HG03039 (cell line): ENCODE measurements around the gene BZW2.
"Not testable (repeated sequence)": the region's sequence is repeated elsewhere in the genome, so short reads cannot be mapped to it uniquely, and the experiment has no call there.

Experiments
- ATAC-seq: cut with Tn5 transposase; IDR thresholded peaks from one replicate; pipeline ENCODE4 v1.9.1; 2021; ENCODE audit warnings: mild to moderate bottlenecking, moderate library complexity; ENCODE audit not compliant: unreplicated experiment

The BZW2 gene

DNA sequence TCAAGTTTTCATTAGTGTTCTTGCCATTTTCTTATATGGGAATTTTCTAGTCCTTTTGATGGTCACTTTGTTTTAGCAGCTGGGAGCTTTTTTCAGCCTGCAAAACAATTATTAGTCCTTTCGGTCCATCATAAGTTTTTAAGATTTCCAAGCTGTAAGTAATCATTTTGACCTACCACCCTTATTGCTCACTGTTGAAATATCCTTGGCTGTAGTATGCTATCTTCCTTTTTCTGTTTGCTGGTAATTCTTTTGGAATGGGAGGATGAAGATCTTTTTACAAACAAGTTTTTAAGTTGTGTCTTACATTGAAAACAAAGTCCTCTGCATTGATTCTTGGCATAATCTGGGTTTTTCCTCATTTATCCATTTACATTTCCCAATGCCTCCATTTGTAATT, 24.0 kb downstream of the BZW2 start:
- no peak for ATAC-seq

DNA sequence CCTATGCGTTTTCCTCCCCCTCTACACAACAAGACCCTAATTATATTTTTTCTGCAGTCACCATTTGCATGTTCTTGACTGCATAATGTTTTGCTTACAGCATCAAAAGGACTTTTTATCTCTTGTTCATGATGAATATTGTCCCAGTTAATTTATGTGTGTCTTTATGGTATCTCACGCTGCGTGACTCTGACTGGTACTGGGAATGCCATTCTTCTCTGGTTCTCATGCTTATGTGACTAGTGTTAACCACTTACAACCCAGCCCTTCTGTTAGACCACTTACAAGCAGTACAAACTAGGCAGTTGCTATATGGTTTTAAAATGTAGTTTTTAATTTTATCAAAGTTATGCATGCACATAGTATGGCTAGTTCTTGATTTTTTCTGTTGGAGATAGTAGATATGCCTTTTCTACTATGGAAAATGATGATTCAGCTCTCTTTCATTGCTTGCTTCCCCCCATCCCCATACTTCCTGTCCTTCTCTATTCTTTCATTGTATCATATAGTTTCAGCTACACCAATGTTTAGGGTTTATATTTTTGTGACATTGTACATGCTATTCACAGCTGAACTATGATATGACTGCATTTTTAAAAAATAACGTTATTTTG, 24.9 kb downstream of the BZW2 start:
- ATAC-seq: no peak

DNA sequence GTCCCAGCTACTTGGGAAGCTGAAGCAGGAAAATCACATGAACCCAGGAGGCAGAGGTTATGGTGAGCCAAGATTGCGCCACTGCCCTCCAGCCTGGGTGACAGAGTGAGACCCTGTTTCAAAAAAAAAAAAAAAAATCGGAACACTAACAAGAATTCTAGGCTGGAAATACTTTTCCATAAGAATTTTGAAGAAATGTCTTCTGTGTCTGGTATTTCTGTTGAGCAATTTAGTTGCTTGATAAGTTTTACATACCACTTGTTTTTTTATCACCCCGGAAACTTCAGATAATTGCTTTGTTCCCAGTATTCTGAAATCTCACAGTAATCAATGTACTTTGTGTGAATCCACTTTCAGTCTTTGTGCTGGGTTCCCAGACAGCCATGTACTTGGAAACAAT, 25.8 kb downstream of the BZW2 start:
- ATAC-seq: no peak

DNA sequence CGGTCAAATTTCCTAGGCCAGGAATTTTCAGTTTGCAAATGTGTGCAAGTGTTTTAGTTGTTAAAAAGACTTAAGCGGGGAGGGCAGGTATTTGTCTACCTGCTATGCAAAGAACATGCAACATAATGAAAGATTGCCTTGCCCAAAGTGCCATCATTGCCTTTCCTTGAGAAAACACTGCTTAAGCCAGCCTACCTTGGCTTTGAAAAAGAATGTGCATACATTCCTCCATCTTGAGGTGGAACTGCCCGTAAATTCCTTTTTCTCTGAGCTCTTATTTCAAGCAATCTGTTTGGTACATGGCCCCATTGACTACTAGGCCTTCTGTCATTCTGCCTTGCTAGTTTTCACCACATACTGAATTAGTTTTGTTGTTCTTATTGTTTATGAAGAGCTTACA, 29.3 kb downstream of the BZW2 start:
- ATAC-seq: no peak

DNA sequence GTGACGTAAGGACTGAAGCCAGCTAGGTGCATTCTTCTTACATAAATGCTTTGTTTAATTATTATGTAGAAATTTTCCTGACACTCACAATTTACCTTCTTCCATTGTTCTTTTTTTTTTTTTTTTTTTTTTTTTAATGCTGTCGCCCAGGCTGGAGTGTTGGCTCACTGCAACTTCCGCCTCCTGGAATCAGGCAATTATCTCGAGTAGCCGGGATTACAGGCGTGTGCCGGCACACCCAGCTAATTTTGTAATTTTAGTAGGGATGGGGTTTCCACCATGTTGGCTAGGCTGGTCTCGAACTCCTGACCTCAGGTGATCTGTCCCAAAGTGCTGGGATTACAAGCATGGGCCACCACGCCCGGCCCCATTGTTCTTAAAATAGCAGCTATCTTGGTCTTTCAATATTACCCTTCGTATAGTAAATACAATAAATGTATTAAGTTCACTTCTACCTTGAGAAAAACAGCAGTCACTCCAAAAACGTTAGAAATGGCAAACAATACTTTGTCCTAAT, 32.1 kb downstream of the BZW2 start:
- no peak for ATAC-seq

DNA sequence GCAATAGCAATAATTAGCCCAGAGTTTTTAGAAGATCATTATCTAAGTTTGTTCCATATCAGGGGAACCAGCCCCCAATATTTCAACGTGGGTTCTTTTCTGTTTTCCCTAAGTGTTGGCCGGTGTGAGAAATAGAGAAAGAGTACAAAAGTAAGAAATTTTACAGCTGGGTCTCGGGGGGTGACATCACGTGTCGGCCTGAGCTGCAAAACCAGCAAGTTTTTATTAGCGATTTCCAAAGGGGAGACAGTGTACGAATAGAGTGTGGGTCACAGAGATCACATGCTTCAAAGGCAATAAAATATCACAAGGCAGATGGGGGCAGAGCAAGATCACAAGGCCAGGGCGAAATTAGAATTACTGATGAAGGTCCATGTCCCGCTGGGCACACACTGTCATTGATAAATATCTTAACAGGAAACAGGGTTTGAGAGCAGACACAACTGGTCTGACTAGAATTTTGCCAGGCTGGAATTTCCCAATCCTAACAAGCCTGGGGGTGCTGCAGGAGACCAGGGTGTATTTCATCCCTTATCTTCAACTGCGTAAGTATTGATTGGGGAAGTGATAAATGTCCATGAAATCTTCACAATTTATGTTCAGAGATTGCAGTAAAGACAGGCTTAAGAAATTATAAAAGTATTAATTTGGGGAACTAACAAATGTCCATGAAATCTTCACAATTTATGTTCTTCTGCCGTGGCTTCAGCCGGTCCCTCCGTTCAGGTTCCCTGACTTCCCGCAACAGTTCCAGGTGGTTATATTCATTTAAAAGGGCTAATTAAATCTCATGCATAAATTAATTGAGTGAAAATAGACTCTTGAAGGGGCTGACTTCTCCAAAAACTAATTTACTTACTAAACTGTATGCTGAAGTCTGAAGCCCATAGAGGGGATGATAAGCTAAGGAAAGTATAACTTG, 32.9 kb downstream of the BZW2 start:
- not testable (repeated sequence) for ATAC-seq

DNA sequence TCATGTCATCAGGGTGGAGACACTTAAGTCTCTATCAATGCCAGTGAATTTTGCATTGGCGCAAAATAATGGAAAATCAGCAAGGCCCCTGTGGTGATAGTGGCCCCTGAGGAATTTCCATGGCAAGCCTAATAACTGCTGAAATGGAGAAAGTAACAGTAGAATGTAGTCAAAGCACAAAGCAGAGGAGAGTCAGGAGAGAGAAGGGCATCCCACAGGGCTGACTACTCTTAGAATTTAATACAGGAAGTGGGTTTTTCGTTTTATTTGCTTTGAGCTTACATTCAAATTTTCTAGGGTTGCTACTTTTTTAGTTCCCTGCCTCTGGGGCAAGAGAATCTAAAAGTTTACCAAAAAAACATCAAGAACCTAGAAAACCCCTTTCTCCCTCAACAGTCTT, 39.0 kb downstream of the BZW2 start:
- ATAC-seq: no peak

DNA sequence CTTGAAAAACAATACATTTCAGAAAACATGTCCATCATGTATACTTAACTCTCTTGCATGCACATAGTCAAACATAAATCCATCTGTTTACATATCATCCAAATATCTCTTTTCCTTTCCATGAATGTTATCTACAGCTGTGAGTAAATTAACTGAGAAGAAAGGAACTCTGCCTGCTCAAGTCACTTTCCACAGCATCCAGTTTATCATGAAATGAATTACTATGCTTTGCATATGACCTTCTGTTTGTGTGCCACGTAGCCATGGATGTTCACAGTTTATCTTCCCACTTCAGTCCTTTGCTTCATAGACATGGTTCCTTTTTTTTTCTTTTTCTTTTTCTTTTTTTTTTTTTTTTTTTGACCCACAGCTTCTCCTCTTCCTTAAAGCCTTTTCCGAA, 39.6 kb downstream of the BZW2 start:
- no peak for ATAC-seq

DNA sequence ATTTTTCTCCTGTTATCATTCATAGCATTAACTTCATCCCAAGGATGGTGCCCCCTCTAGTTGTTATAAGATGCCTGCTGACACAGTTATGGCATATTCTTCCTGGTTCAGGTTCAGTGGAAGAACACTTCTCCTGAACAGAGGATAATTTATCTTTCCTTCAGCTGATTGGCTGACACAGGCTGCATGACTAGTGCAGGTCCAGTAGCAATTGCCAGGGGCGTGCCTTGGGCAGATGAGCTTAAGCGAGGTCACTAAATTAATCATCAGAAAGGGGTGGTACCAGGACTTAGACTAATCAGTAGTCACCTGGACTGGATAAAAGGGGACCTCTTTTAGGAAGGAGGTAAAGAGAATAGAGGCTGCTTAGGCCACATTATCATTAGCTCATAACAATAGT, 42.3 kb downstream of the BZW2 start:
- no peak for ATAC-seq

DNA sequence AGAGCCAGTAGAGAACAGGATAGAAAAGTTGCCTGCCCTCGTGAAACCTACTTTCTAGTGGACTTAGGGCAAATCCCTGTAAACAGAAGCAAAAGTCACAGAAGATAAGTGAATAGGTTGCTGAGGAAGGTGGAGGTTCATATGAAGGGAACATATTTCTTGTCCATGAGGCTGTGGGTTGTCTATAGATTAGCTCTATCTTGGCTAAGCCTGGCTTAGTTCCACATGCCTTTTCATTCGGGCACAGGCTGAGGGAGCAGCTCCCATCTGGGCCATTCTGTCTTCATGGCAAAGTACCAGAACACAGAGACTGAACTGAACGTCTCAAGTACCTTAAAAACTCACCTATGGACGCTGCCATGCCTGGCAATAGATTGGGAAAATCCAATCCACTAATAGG, 45.3 kb downstream of the BZW2 start:
- ATAC-seq: no peak

DNA sequence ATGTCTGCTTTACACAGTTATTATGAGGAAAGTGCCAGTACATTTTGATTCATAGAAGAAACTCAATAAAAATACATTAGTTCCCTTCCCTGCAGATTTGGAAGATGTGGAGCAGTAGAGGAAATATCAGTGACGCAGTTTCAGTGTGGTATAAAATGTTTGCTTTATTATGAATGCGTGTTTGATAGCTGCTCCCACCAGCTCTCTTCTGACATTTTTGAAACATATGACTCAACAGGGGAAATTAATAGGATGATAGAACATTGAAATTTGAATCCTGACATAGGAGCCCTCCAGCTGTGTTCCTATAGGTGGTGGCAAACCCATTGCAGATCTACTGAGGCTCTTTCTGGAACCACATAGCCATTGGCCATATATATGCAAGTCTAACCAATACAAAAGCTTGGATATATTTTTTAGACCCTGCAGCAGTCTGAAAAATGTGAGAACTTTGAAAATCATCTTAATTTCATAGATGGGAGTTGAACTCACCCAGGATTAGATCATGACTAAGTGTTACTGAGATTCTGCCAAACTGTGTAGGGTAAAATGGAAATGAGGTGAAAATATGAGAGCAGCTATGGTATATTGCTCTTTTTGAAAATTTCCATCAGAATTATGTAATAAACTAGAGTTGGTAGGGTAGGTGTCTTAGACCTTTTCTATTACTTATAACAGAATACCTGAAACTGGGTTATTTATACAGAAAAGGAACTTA, 47.8 kb downstream of the BZW2 start:
- no peak for ATAC-seq

DNA sequence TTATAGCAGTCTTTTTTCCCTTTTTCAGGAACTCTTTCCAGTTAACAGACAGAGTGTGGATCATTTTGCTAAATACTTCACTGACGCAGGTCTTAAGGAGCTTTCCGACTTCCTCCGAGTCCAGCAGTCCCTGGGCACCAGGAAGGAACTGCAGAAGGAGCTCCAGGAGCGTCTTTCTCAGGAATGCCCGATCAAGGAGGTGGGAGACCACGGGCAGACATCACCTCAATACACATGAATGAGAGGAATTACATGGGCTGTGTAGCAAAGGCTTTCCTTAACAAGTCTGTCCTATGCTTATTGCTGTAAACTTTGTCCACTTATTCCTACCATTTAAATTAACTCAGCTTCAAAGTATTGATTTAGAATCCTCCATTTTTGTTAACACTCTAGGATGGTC, 48.8 kb downstream of the BZW2 start:
- ATAC-seq: no peak

DNA sequence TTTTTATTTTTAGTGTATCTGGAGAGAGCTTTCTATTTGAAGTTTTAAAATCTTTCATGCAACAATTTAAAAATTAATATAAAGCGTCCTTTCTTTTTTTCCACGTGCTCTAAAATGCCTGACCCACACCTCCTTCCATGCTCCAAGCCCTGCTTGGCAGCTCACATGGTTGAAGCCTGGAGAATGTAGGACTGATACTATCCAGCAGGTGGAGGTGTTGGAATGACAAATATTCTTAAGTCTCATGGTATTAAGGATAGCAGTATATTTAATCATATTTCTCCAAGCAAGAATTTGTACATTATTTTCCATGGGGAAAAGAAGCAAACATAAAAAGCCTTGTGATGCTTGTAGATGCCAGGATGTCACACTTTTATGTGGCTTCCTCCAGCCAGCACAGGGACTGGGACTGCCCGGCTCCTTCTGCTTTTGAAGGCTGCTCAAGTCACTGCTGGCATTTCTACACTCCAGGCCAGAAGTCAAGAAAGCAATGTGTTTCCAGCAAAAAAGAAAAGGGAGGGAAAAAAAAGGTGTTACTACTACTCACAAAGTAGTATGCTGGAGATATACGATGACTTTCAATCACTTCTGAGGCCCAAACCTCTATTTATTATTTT, 49.7 kb downstream of the BZW2 start:
- ATAC-seq: peak; percentile 61

DNA sequence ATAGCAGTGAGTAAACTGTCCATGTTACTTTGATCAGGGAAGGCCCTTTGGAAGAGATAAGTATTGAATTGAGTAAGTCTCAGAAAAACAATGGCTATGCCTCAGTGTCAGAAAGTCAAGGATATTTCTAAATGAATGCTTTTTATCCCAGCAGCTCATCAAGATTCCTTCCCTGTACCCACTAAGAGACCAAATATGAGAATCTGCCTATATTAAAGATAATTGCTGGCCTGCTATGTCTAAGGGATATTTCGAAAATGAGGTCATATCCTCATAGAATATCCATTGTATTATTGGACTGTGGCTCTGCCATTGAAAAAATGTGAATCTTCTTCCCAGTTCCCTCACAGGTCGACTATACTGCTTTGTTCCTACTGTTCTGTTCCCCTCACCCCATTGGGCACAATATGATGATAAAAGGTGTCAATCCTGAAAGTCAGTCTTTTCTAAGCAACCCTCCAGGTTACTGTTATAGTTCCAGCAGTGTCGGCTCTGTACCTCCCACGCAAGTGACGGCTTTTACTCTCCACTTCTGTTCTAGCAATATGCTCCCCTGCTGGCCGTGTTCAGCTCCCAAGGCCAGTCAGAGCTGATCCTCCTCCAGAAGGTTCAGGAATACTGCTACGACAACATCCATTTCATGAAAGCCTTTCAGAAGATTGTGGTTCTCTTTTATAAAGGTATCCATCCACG, 51.7 kb downstream of the BZW2 start:
- ATAC-seq: no peak

DNA sequence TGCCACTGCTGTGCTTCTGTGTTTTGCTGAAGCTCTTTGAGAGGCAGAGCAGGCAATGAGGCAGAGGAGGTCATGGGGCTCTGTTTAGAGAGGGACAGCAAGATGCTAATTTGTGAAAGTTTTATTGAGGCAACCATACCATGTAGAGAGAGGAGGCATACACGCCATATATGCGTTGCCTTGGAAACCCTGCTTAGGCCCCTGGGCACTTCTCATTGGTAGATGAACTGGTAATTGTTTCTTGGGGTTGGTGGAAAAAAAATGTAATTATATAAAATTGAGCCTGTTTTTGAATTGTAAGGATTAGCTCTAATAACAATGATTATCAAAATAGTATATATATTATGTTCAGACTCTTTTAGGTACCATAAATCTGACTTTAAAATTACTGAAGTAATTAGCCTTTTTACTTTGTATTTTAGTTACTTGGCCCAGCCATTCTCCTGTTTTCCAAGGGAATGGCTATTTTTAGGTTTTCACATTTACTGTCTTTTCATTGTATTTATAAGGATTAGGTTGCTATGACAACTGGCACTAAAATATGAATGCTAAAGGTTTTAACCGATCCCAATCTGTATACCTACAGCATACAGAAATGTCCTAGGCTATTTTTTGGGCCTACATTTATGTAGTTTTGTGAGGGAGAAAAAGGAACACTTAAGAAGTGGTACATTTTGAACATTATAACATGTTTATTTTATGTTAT, 52.4 kb downstream of the BZW2 start:
- ATAC-seq: no peak

DNA sequence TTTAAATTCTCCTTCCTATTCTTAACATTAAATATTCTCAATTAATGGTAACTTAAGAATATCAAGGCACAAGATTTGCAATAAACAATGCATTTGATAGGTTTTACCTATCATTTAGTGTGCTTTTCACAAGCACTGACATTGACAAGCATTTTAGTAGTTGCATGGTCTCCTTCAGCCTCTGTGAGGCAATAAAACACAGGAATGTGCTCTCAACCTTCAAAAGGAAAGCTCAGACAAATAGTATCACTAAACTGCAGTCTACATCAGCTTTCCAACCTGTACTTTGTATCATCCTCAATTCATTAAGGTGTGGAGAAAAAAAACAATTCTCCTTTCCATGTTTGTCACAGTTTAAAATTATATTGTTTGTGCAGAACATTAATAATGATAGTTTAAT, 56.5 kb downstream of the BZW2 start:
- ATAC-seq: no peak

DNA sequence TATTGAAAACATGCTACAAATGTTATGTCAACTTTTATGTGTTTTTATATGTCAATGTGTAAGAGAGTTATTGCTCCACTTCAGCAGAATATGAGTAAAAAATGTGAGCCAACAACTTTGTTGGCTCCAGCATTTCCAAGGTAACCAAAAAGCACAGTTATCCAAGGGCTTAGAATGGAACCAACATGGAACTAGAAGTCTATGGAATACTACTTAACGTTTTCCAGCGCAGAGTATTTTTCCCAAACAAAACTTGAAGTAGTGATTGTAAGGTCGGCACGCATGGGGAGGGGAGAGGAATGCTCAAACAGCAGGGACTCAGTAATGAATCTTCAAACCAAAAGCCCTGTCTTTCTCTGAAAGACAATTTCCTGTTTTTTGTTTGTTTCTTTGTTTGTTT, 62.5 kb downstream of the BZW2 start:
- no peak for ATAC-seq

DNA sequence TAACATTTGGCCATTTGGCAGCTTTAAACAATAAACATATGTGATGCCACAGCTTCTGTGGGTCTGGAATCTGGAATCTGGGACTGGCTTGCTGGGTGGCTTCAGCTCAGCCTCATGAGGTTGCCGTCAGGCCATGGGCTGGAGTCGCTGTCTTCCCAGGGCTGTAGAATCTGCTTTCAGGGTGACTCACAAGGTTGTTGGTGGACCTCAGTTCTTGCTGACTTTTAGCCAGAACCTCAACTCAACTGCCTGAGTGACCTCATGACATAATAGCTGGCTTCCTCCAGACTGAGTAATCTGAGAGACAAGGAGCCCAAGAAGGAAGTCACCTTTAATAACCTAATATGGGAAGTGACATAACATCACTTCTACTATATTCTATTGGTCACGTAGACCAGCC, 63.0 kb downstream of the BZW2 start:
- ATAC-seq: no peak

DNA sequence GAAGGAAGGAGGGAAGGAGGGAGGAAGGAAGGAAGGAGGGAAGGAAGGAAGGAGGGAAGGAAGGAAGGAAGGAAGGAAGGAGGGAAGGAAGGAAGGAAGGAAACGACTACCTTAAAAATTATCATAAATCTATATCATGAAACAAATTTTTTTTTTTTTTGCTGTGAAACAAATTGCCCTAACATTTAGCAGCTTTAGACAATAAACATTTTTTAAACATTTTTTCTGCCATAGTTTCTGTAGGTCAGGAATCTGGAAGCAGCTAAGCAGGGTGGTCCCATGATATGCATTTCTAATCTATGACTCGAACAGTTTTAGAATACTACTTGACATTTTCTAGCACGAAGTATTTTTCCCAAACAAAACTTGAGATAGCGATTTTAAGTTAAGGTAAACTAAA, 64.7 kb downstream of the BZW2 start:
- no peak for ATAC-seq

DNA sequence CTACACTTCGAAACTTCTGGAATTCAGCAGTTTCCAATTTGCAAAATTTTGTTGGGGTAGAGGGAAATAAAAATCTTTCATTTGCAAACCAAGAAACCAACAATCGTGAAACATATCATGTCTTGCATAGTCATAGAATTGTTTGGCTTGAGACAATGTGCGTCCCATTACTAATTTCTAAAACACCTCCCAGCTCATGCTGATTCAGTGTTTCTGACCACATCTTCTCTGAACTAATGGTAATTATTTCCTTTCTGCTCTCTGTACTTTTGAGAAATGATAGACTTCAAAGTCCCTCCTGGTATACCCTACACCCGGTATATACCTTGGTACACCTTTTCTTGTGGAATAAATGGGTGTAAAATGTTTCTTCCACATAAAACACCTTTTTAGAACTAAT, 65.7 kb downstream of the BZW2 start:
- no peak for ATAC-seq
